RWPE2 (cell line): Measurements from ENCODE around the gene POU4F1.

Experiments used
- ATAC-seq: fragments of 200-7000 bp; cut with Tn5 transposase; 3 replicates; pipeline ENCODE4 v1.9.1; 2021; ENCODE audit warnings: low read depth
- DNase-seq: peaks from one replicate; pipeline ENCODE4 v3.0.0-alpha.2; 2020; ENCODE audit warnings: low spot score
- H3K27ac ChIP-seq: fragments of 450-650 bp; 2 replicates; pipeline ENCODE4 v1.5.1; 2017; ENCODE audit warnings: mild to moderate bottlenecking; ENCODE audit not compliant: poor library complexity, severe bottlenecking
- H3K27me3 ChIP-seq: fragments of 250-450 bp; sonication (Bioruptor Pico); 2 replicates; pipeline ENCODE4 v1.5.1; 2021; ENCODE audit warnings: mild to moderate bottlenecking, moderate library complexity; ENCODE audit not compliant: insufficient read depth, poor library complexity, severe bottlenecking
- H3K36me3 ChIP-seq: fragments of 250-450 bp; sonication (Bioruptor Pico); 2 replicates; pipeline ENCODE4 v1.5.1; 2020; ENCODE audit warnings: low read depth, mild to moderate bottlenecking, moderate library complexity
- H3K4me1 ChIP-seq: fragments of 250-450 bp; sonication (Bioruptor Pico); 2 replicates; pipeline ENCODE4 v1.5.1; 2021; ENCODE audit warnings: mild to moderate bottlenecking, moderate library complexity; ENCODE audit not compliant: insufficient read depth, poor library complexity, severe bottlenecking
- H3K4me3 ChIP-seq: fragments of 250-450 bp; sonication (Bioruptor Pico); 2 replicates; pipeline ENCODE4 v1.5.1; 2021; ENCODE audit warnings: mild to moderate bottlenecking, moderate library complexity; ENCODE audit not compliant: severe bottlenecking
- H3K9me3 ChIP-seq: fragments of 250-450 bp; sonication (Bioruptor Pico); 2 replicates; pipeline ENCODE4 v1.5.1; 2021; ENCODE audit warnings: mild to moderate bottlenecking, moderate library complexity; ENCODE audit not compliant: severe bottlenecking
- CTCF ChIP-seq: fragments of 450-650 bp; IDR thresholded peaks from one replicate; pipeline ENCODE4 v1.5.1; 2017; ENCODE audit warnings: mild to moderate bottlenecking, moderate library complexity; ENCODE audit not compliant: poor library complexity, severe bottlenecking

The POU4F1 gene

GRCh38 chr13:78593129-78593528 lies 10.2 kb downstream of the POU4F1 start:
- no peak for ATAC-seq
- H3K9me3 ChIP-seq: no peaks in the 10 kb centered on the region
- no peaks in the 10 kb centered on the region for H3K36me3 ChIP-seq
- H3K4me1 ChIP-seq: no peaks in the 10 kb centered on the region
- no peak for DNase-seq
- no peak overlapping the region for H3K4me3 ChIP-seq
- peaks cover 95% of the 10 kb centered on the region for H3K27me3 ChIP-seq
- no peak for TF ChIP-seq CTCF
- no peak overlapping the region for H3K27ac ChIP-seq

- H3K4me1 ChIP-seq: no peaks in the 10 kb centered on the region
- H3K9me3 ChIP-seq: no peaks in the 10 kb centered on the region
- peaks cover 95% of the 10 kb centered on the region for H3K27me3 ChIP-seq
- no peaks in the 10 kb centered on the region for H3K36me3 ChIP-seq
- no peak overlapping the region for H3K27ac ChIP-seq
- no peak overlapping the region for H3K4me3 ChIP-seq
- no peak for TF ChIP-seq CTCF
- no peak for ATAC-seq
- DNase-seq: no peak
These were observed 10.8 kb downstream of the POU4F1 start for GRCh38 chr13:78592584-78592983.

GRCh38 chr13:78589206-78589605 lies 14.1 kb downstream of the POU4F1 start:
- Histone ChIP-seq H3K27ac (no peak overlapping the region), H3K4me3 (no peak overlapping the region), H3K27me3 (peaks cover 94% of the 10 kb centered on the region), H3K4me1 (no peaks in the 10 kb centered on the region), H3K9me3 (no peaks in the 10 kb centered on the region), H3K36me3 (no peaks in the 10 kb centered on the region)
- DNase-seq: no peak
- ATAC-seq: no peak
- TF ChIP-seq CTCF: no peak

- H3K4me3 ChIP-seq: no peak overlapping the region
- H3K4me1 ChIP-seq: no peaks in the 10 kb centered on the region
- DNase-seq (no peak), ATAC-seq (no peak)
- no peaks in the 10 kb centered on the region for H3K9me3 ChIP-seq
- peaks cover 85% of the 10 kb centered on the region for H3K27me3 ChIP-seq
- H3K36me3 ChIP-seq: no peaks in the 10 kb centered on the region
- no peak overlapping the region for H3K27ac ChIP-seq
- no peak for TF ChIP-seq CTCF
These were observed 16.0 kb downstream of the POU4F1 start for GRCh38 chr13:78587395-78587794.

- H3K4me3 ChIP-seq: no peak overlapping the region
- no peaks in the 10 kb centered on the region for H3K36me3 ChIP-seq
- peaks cover 82% of the 10 kb centered on the region for H3K27me3 ChIP-seq
- no peak overlapping the region for H3K27ac ChIP-seq
- no peak for TF ChIP-seq CTCF
- H3K9me3 ChIP-seq: no peaks in the 10 kb centered on the region
- DNase-seq (no peak), ATAC-seq (no peak)
- no peaks in the 10 kb centered on the region for H3K4me1 ChIP-seq
These were observed 16.6 kb downstream of the POU4F1 start for GRCh38 chr13:78586706-78587105.
